ENCODE results near the gene PYROXD2. TPM values are rescaled to one million over a fixed set of nuclear protein-coding genes. Genes with fewer than 3 reads are reported as not detected.

Gene PYROXD2
- total and polyA plus RNA-seq, 10 of the 15 experiments (the other 5 are each of a cell fraction or from before 2014, with no cell fraction given) = 4.8 to 15.8 (median 11.1) TPM

DNA sequence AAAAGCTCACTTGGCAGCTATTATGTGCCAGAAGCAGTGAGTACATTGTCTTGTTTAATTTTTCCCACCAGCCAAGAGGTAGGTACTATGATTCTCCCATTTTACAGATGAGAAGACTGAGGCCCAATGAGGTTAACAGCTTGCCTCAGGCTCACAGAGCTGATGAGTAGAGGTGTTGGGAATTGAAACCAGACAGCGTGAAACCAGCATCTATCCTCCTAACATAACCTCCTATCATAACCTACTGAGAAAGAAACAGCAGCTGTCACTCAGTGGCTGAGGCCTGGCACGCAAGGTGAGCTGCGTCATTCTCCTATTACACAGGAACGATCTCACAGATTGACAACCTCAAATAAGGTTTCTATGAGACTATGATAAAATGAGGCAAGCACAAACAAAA is 6.2 kb downstream of the PYROXD2 start (continued):
- TF ChIP-seq, protein P1, sequence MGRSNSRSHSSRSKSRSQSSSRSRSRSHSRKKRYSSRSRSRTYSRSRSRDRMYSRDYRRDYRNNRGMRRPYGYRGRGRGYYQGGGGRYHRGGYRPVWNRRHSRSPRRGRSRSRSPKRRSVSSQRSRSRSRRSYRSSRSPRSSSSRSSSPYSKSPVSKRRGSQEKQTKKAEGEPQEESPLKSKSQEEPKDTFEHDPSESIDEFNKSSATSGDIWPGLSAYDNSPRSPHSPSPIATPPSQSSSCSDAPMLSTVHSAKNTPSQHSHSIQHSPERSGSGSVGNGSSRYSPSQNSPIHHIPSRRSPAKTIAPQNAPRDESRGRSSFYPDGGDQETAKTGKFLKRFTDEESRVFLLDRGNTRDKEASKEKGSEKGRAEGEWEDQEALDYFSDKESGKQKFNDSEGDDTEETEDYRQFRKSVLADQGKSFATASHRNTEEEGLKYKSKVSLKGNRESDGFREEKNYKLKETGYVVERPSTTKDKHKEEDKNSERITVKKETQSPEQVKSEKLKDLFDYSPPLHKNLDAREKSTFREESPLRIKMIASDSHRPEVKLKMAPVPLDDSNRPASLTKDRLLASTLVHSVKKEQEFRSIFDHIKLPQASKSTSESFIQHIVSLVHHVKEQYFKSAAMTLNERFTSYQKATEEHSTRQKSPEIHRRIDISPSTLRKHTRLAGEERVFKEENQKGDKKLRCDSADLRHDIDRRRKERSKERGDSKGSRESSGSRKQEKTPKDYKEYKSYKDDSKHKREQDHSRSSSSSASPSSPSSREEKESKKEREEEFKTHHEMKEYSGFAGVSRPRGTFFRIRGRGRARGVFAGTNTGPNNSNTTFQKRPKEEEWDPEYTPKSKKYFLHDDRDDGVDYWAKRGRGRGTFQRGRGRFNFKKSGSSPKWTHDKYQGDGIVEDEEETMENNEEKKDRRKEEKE (IDR thresholded peaks at IDR 0.05) = no peak
- TF ChIP-seq ATF7 (IDR thresholded peaks at IDR 0.05; ENCODE audit: low read depth) (0 out of 2 replicates have a peak, but pooled peaks have one; percentile 34), GABPA (IDR thresholded peaks at IDR 0.05; ENCODE audit: low read depth) (no peak), EED (IDR thresholded peaks at IDR 0.05; ENCODE audit: low read depth) (peak; percentile 63), PML (IDR thresholded peaks at IDR 0.05; ENCODE audit: low read length) (no peak), NFIC (IDR thresholded peaks at IDR 0.05; ENCODE audit: low read depth, low read length) (peak; percentile 33; the same call in 1 of the 2 replicates), ZNF24 (IDR thresholded peaks at IDR 0.05) (no peak), NFXL1 (IDR thresholded peaks at IDR 0.05; ENCODE audit: borderline replicate concordance) (no peak), SMARCA5 (IDR thresholded peaks at IDR 0.05) (peak; percentile 89)
- TF ChIP-seq, protein P2, sequence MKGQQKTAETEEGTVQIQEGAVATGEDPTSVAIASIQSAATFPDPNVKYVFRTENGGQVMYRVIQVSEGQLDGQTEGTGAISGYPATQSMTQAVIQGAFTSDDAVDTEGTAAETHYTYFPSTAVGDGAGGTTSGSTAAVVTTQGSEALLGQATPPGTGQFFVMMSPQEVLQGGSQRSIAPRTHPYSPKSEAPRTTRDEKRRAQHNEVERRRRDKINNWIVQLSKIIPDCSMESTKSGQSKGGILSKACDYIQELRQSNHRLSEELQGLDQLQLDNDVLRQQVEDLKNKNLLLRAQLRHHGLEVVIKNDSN (IDR thresholded peaks at IDR 0.05; ENCODE audit: borderline replicate concordance, extremely low read length, insufficient read depth, low read depth, low read length) = no peak

Measured in GM12878 (cell line).